T-helper 1 cell (primary cell): ENCODE results near the gene DUOXA1.

Source experiments
- DNase-seq, 5 donors: peaks; one replicate each; pipeline ENCODE4 v3.0.0-alpha.2; 2012 to 2020
- total RNA-seq, 4 donors: gene quantifications; one replicate each; lab custom pipeline; 2026; lab: John Stamatoyannopoulos, UW

Gene DUOXA1
- 0 to 0.46 (median 0.15) reads per million in 4 donors for total RNA-seq

DNA sequence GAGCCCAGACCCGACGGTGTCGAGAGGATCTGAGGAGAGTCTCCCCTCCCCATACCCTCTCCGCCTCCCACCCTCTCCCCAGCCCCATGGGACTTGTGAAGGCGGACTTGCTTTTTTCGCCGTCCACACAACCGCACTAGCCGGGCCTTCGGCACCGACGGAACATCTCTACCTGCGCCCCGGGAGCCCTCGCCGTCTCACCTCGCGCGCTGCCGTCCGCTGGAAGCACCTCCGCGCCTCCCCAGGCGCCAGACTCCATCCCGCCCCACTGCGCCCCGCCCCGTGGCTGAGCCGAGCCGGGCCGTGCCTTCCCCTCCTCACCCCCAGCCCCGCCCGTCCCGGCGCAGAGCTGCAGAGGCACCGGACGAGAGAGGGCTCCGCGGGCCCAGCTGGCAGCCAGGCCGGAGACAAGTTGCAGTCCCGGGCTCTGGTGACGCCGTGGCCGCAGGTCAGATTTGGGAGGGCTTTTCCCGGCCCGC is at the start of gene DUOXA1, which contains the start of gene DUOX1:
DUOXA1 (minus strand) TSS at position 229 of the 479 bp plus-strand sequence. CDS start 6,865 bp downstream, outside the sequence.
DUOX1 (plus strand) TSS at position 344 of the 479 bp plus-strand sequence. CDS start 1,973 bp downstream, outside the sequence.
- peak in 1 of 5 donors; percentile 12 for DNase-seq

DNA sequence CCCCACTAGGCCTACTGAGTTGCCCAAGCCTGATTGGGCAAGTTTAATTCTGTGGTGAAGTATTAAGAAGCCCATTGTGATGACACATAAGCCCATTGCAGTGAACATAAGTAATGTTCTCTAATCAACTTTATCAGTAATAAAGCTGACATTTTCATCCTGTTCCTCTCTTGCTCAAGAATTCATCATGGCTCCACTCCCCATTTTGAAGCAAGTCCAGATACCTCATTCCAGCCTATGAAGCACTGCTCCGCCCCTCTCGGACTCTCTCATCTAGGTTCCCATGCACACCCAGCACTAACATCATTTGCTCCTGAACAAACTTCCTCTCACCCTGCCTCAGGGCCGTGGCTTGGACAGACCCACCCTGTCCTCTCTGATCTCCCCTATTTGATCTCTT is 47.6 kb upstream of the DUOXA1 start:
- no peak for DNase-seq

DNA sequence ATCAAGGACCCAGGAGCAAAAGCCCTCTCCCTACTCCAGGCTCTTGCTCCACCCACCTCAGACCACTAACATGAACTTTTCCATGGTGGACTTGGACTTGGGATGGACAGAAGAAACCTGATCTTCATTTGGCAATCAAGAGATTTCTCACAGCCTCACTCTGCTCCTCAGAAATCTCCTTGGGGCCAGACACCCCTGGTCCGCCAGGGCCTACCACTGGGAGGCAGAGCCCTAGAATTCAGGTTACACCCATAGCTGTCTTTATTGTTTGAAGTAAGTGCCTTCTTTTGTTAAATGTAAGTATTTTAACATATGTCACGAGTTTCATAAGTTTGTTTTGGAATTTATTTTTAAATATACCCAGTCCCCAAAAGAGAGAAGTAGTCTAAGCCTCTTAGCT is 44.9 kb upstream of the DUOXA1 start:
- no peak for DNase-seq

GRCh38 chr15:45174069-45174468 is 44.4 kb upstream of the DUOXA1 start:
- DNase-seq: no peak

DNA sequence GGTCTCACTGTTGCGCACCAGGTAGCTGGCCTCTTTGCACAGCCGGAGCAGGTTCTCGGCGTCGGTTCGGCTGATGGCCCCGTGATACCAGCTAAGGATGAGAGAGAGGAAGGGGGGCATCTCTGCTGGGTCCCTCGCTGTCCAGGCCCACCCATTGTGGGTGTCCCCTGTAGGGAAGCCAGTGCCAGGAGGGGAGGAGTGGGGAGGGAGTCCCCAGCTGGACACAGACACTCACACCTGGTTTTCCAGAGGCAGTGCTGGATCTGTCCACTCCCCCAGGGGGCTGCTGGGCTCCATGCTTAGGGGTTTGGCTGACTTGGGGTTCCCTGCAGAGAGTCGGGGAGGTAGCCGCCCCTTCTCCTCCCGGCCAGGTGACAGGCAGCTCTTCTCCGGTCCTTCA is 42.2 kb upstream of the DUOXA1 start:
- DNase-seq: no peak

GRCh38 chr15:45169608-45170480 is 40.2 kb upstream of the DUOXA1 start:
- no peak for DNase-seq

DNA sequence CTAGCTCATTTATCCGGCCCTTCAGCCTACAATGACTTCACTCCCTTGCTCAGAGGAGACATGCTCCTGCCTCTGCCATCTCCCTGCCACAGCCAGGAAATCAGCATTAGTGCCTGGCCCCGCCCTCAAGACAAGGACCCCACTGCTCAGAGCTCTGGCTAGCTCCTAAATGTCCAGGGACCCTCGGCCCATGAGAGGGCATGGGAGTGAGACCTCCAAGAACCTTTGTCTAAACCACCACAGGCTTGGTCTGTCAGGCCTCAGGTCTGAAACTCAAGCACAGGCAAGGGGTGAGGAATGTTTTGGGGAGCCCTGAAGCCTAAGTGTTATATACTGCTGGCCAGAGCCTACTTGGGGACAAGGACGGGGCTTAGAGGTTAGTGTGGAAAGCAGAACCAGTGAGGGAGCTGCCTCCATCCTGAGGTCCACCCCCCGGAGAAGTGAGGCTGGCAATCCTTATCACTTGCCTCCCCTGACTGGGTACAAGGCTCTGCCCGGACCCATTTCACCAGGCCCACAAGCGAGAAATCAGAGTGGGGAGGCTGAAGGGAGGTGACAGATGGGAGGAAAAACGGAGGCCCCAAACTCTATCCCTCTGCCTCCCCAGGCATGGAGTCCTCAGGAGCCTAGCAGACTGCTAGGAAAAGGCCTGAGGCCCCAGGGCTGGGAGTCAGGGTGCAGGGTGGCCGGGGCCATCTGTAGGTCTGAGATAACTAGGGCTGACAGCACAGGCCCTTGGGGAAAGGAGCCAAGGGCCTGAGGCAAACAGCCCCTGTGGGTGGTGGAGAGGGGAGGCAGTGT is 39.3 kb upstream of the DUOXA1 start:
- no peak for DNase-seq

- DNase-seq: no peak
These were observed 38.6 kb upstream of the DUOXA1 start for GRCh38 chr15:45168286-45168685.

DNA sequence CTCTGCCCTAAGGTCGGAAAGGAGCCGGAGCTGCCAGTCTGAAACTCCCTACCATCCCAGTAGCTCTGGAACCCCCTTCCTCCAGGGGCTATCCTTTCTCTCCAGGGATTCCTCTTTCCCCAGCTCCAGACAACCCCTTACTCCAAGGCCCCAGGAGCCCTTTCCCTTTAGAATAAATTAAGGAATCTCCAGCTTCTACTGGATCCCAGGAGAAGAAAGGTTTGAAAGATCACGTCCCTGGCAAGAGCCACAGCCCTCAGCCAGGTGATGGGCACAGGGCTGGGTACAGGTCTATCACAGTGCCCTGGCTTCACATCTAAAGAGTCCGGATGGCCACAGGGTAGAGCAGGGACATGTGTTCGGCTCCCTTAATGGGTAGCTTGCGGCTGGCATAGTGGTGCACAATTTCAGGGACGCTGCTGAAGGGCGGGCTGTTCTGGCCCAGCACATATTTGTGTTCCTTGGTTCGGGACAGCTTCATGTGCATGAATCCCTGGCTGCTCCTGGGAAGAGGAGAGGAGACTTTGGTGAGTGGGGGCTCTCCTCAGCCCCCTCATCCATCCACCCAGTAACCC is 38.0 kb upstream of the DUOXA1 start:
- DNase-seq: no peak

DNA sequence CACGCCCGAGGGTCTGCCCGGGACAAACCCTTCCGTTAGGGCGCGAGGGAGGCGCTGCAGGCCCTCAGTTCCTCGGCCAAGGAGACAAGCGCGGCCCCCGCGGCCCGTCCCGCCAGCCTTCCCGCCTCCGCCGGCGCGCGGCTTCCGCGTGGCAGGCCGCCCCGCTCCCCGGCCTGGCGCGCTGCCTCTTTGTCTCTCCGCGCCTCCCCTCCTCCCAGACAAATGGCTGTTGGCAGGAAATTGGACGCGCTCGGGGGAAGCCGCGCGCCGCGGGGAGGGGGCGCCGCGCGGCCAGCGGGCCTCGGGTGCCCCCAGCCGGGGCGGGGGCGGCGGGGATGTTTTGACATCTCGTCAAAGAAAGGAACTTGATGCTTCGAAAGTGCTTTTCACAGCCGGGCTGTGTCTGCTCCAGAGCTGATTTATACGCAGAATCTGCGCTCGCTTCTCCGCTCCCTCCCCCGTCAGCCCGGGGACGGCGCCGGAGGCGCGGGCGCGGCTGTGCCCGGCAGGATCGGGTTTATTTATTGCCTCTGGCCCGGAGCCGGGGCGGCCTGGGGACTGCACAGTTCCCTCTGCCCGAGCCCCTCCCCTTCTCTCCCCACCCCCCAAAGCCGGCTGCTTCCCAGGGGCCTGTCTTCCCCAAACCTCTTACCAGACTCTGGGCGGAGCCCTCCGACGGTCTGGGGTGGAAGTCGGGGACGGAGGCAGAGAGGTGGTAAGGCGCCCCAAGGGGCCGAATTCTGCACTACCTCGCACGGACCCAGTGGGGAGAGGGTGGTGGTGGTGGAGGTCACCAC is 37.4 kb upstream of the DUOXA1 start:
- DNase-seq: peak; percentile 52 to 85 (median 70)

GRCh38 chr15:45165536-45165935 is 35.9 kb upstream of the DUOXA1 start:
- DNase-seq: no peak

DNA sequence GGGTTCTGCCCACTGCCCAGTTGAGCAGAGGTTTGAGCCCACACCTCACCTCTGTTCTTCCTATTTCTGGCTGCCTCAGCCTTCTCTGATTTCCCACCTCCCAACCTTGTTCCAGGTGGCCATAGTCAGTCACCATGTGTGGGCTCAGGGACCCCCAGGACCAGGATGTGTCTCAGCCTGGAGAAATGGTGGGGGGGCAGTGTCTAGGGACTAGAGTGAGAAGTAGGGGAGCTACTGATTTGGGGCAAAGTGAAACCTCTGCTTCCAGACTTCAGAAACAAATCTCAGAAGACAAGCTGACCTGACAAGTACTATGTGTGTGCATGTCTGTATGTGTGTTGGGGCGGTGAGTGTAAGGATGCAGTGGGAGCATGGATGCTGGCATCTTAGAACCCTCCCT is 35.2 kb upstream of the DUOXA1 start:
- DNase-seq: no peak

- no peak for DNase-seq
These were observed 33.8 kb upstream of the DUOXA1 start for GRCh38 chr15:45163508-45163856.

DNA sequence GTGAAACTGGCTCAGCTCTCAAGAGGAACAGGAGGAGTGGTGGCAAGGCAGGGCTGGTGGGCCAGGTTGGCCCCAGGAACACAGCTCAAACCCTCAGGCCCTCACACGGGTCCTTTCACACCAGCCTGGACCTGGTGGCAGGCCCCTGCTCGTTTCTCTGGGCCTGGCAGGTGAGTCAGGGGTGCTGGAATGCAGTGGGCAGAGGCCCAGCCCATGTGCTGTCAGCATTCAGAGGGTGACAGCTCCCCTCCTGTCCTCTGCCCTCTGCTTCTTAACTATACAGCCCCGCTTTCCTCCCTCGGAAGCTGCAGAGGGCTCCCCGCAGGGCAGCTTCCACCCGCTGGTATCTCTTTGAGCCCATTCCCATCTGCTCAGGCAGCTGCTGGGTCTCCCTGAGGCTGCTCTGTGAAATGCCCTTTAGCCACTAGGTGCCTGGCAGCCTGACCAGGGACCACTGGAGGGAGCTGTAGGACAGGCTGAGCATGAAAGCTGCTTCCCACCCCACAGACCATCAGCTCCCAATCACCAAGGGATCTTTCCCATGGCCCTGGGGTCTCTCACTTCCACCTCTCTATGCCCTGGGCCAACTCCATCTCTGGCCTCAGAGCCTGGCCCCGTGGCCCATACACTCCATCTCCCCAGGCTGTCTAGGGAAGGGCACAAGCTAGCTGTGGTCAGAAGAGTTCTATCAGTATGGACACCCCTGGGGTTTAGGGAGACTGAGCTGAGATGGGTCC is 33.3 kb upstream of the DUOXA1 start:
- peak in 4 of 5 donors; percentile 27 to 63 (median 37) for DNase-seq

GRCh38 chr15:45161666-45162065 is 32.0 kb upstream of the DUOXA1 start:
- DNase-seq: no peak

DNA sequence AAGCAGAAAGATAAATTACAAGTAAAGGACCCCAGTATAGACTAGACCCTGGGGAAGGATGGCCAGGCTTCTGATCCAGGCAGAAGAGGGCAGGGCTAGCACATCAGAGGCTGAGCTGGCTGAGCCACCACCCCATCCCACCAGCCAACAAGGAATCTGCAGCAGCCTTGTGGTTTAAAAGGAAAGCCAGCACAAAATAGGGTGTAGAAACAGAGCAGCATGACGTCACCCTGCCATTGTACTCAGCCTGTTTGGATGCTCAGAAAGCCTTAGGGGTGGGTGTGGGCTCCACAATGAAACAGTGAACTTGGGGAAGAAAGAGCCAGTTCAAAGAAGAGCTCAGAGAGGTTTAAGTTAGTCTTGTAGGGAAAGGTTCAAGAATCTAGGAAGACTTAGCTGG is 28.3 kb upstream of the DUOXA1 start:
- DNase-seq: no peak

DNA sequence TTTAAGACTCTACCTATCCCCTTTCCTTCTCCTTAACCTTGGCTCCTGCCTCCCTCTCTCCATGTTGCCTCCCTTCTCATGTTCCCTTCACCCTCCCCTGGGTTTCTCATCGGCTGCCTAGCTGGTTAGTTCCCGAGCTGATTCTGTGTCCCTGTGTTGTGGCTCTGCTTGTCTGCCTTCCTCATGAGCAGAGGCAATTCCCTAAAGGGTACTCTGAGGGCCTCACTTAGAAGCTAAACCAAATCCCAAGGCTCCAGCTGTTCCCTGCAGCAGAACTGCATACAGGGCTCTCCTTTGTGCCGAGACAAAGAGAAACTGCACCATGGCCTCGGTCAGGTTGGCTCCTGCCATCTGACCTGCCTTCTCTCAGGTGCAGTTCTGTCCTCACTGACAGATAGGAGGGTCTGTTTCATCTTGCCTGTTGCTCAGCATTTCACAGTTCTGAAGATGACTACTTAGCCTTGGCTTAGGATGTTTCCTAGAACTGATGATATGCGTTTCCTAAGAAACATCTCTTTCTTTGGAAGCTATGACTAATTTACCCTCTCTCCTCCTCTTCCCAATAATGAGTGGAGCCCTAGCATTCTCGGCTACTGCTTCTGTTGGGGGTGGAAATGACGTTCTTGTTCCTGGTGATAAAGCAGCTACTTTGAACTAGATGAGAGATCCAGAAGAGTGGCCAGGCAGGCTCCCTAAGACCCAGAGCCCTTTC is 27.2 kb upstream of the DUOXA1 start:
- DNase-seq: no peak

DNA sequence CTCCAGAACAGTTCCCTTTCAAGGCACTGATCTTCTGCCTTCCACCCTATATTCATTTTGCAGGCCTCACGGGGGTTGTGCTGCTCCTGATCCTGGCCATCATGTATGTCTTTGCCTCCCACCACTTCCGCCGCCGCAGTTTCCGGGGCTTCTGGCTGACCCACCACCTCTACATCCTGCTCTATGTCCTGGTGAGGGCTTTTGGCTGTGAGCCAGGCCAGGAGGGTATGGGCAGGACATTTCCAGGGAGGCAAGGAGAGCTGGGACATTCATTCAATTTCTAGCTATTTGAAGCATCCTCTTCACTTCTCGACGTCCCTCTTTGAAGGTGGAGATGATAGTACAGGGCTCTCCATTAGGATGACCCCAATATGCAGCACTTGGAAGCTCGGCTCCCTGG is 26.1 kb upstream of the DUOXA1 start:
- DNase-seq: no peak

DNA sequence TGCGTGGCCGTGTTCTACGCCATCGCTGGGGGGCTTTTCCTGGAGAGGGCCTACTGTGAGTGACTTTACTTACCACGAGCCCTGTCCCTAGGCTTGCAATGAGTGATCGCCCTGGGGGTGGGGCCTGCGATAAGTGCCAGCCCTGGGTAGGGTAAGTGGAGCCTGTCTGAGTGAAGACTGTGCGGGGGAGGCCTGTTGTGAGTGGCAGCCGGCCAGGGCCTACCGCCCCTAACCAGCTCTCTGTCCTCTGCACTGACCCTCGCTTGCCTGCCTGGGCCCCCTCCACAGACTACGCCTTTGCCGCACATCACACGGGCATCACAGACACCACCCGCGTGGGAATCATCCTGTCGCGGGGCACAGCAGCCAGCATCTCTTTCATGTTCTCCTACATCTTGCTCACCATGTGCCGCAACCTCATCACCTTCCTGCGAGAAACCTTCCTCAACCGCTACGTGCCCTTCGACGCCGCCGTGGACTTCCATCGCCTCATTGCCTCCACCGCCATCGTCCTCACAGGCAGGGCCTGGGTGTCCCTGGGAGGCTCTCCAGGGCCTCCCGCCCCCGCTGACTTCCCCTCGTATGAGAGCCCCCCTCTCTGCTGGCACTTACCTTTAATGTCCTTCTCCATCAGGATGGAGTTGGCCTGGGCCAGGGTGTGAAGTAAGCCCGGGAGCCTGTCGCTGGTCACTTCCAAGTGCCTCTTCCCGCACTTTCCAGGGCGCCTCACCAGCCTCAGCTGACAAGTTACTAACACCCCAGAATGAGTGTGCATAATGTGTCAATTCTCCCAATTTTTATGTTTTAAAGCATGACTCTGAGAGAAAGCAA is 22.5 kb upstream of the DUOXA1 start:
- no peak for DNase-seq

DNA sequence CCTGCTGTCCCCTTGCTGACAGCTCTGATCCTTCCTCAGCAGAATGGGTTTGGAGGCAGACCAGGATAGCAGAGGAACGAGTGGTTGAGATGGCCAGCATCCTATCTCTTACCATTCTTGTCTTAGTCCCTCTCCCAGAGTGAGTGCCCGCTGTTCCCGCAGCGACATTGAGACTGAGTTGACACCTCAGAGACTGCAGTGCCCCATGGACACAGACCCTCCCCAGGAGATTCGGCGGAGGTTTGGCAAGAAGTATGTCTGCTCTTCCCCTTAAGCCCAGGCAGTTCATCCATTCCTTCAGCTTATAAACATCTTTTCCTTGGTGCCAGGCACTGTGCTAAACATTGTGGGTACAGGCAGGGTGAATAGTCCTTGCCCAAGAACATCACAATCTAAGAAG is 21.3 kb upstream of the DUOXA1 start:
- no peak for DNase-seq
